ENCODE measurements around the gene S1PR1.

GRCh38 chr1:101284021-101284420, 47.2 kb downstream of the S1PR1 start:
- TF ChIP-seq CTCF (IDR thresholded peaks at IDR 0.05 in 4 of 5, conservative IDR thresholded peaks at IDR 0.05 in 1 of 5), result no peak
- no peak for TF ChIP-seq POLR2A (IDR thresholded peaks at IDR 0.05)

Data from gastrocnemius medialis (tissue), 4 donors.